GM12878 (cell line): ENCODE measurements around the gene RPS19BP1. TPM values are rescaled to one million over a fixed set of nuclear protein-coding genes. Genes with fewer than 3 reads are reported as not detected.

Experiments used
- ATAC-seq: fragments of 200-7000 bp; cut with Tn5 transposase; 3 replicates; pipeline ENCODE4 v1.9.1; 2020; ENCODE audit warnings: mild to moderate bottlenecking, moderate library complexity
- BruUV-seq: library from RNA; stranded (reverse); fragments of 400-500 nt; replicated peaks from 2 replicates; lab custom pipeline; 2021; lab: Mats Ljungman, UMichigan
- CTCF ChIA-PET: fragments of 300-600 bp; sonication (Branson Sonifier 250); formaldehyde crosslinking; extraction: SDS; loops from one replicate; lab custom pipeline; 2021; ENCODE audit warnings: inconsistent platforms; lab: Yijun Ruan, JAX
- POLR2A ChIA-PET: fragments of 350-600 bp; formaldehyde crosslinking; extraction: SDS; loops from one replicate; lab custom pipeline; 2021; ENCODE audit warnings: inconsistent platforms; lab: Charles Lee
- RAD21 ChIA-PET: fragments of 300-600 bp; sonication (Branson Sonifier 250); formaldehyde crosslinking; loops from one replicate; lab custom pipeline; 2023; ENCODE audit warnings: antibody characterized with exemption; ENCODE audit not compliant: unreplicated experiment; lab: Charles Lee
- SMC1A ChIA-PET: fragments of 300-600 bp; sonication (Branson Sonifier 250); formaldehyde crosslinking; loops from one replicate; lab custom pipeline; 2023; ENCODE audit not compliant: unreplicated experiment, uncharacterized antibody; lab: Charles Lee
- DNase-seq: peaks from one replicate; pipeline ENCODE4 v3.0.0-alpha.2; 2011; ENCODE audit warnings: low read depth, low spot score
- FAIRE-seq: peaks from 3 replicates; lab custom pipeline; 2011; peaks lifted over from hg19 to GRCh38; lab: Jason Lieb, UNC
- H2AFZ ChIP-seq: 2 replicates; pipeline ENCODE4 v1.6.0; 2011; ENCODE audit warnings: low read depth, low read length, control low read depth; ENCODE audit not compliant: control insufficient read depth
- H3K27ac ChIP-seq: 2 replicates; pipeline ENCODE4 v1.5.1; 2011; ENCODE audit warnings: control low read depth; ENCODE audit not compliant: control insufficient read depth, insufficient read depth
- H3K27me3 ChIP-seq, 2 experiments: replicated peaks in 1 of 2; 2 replicates each; pipeline versions ENCODE4 v1.6.0 to v1.6.1; 2011; ENCODE audit warnings: low read length in 1 of 2; ENCODE audit not compliant: control insufficient read depth in 2 of 2, insufficient read depth in 2 of 2
- H3K36me3 ChIP-seq, 2 experiments: 2 replicates each; pipeline ENCODE4 v1.5.1; 2011; ENCODE audit warnings: low read length in 1 of 2; ENCODE audit not compliant: control insufficient read depth in 2 of 2, insufficient read depth in 2 of 2
- H3K4me1 ChIP-seq: 2 replicates; pipeline ENCODE4 v1.6.1; 2011; ENCODE audit warnings: mild to moderate bottlenecking, low read length, moderate library complexity, mixed read lengths; ENCODE audit not compliant: control insufficient read depth, insufficient read depth
- H3K4me2 ChIP-seq: 2 replicates; pipeline ENCODE4 v1.6.0; 2011; ENCODE audit warnings: control low read depth; ENCODE audit not compliant: control insufficient read depth, insufficient read depth
- H3K4me3 ChIP-seq: fragments of 200-600 bp; sonication (generic); 2 replicates; pipeline ENCODE4 v1.5.1; 2016
- H3K79me2 ChIP-seq: 2 replicates; pipeline ENCODE4 v1.6.0; 2011; ENCODE audit warnings: low read length; ENCODE audit not compliant: control insufficient read depth, insufficient read depth
- H3K9ac ChIP-seq: 2 replicates; pipeline ENCODE4 v1.8.0; 2011; ENCODE audit warnings: low read length, control low read depth, mixed read lengths; ENCODE audit not compliant: control insufficient read depth, insufficient read depth
- H3K9me3 ChIP-seq: replicated peaks from 3 replicates; pipeline ENCODE4 v1.5.1; 2011; ENCODE audit warnings: mild to moderate bottlenecking, low read length; ENCODE audit not compliant: control insufficient read depth, insufficient read depth
- H4K20me1 ChIP-seq: 2 replicates; pipeline ENCODE4 v1.6.0; 2011; ENCODE audit not compliant: control insufficient read depth, insufficient read depth
- CHD2 ChIP-seq: IDR thresholded peaks from 2 replicates; pipeline ENCODE4 v1.6.1; 2011; ENCODE audit warnings: low read depth, low read length, improper control_type of control experiment, borderline replicate concordance
- CREM ChIP-seq: IDR thresholded peaks from 2 replicates; pipeline ENCODE4 v1.6.1; 2014; ENCODE audit warnings: antibody characterized with exemption, low read depth
- ELK1 ChIP-seq: IDR thresholded peaks from 2 replicates; pipeline ENCODE4 v1.6.1; 2012; ENCODE audit warnings: low read depth, low read length, improper control_type of control experiment
- FOS ChIP-seq: IDR thresholded peaks from 3 replicates; pipeline ENCODE4 v1.6.1; 2011; ENCODE audit warnings: borderline replicate concordance; ENCODE audit not compliant: insufficient read length; ENCODE audit errors: extremely low read depth
- IKZF2 ChIP-seq, 2 experiments: fragments of 450-650 bp; IDR thresholded peaks; 2 replicates each; pipeline ENCODE4 v1.6.1; 2017; ENCODE audit warnings: mild to moderate bottlenecking in 2 of 2, moderate library complexity in 2 of 2
- KDM1A ChIP-seq: fragments of 200-600 bp; sonication (generic); IDR thresholded peaks from 2 replicates; pipeline ENCODE4 v1.6.1; 2016; ENCODE audit warnings: borderline replicate concordance
- NFYB ChIP-seq: IDR thresholded peaks from 2 replicates; pipeline ENCODE4 v1.6.1; 2011; ENCODE audit warnings: low read depth, mild to moderate bottlenecking, low read length, improper control_type of control experiment, moderate library complexity; ENCODE audit not compliant: insufficient read depth
- NR2C1 ChIP-seq: fragments of 450-650 bp; IDR thresholded peaks from 2 replicates; pipeline ENCODE4 v1.6.1; 2017; ENCODE audit warnings: antibody characterized with exemption, mild to moderate bottlenecking, moderate library complexity
- RAD21 ChIP-seq: IDR thresholded peaks from 2 replicates; pipeline ENCODE4 v1.6.1; 2011; ENCODE audit warnings: mild to moderate bottlenecking, low read depth, low read length, moderate library complexity; ENCODE audit not compliant: insufficient read depth
- RAD51 ChIP-seq: fragments of 450-650 bp; IDR thresholded peaks from 2 replicates; pipeline ENCODE4 v1.6.1; 2016; ENCODE audit warnings: moderate library complexity, mild to moderate bottlenecking, inconsistent platforms
- RB1 ChIP-seq: fragments of 450-650 bp; formaldehyde crosslinking; IDR thresholded peaks from 2 replicates; pipeline ENCODE4 v1.6.1; 2017; ENCODE audit warnings: mild to moderate bottlenecking, borderline replicate concordance
- RELA ChIP-seq: fragments of 450-650 bp; IDR thresholded peaks from 2 replicates; pipeline ENCODE4 v1.8.0; 2014; ENCODE audit warnings: borderline replicate concordance; ENCODE audit not compliant: partially characterized antibody
- RFX5 ChIP-seq: IDR thresholded peaks from 2 replicates; pipeline ENCODE4 v1.6.1; 2011; ENCODE audit warnings: low read depth, low read length, improper control_type of control experiment
- SMAD1 ChIP-seq: fragments of 450-650 bp; IDR thresholded peaks from 2 replicates; pipeline ENCODE4 v1.6.1; 2018; ENCODE audit warnings: mild to moderate bottlenecking, low read depth; ENCODE audit not compliant: partially characterized antibody
- SRF ChIP-seq, 2 experiments: IDR thresholded peaks; 2 replicates each; pipeline ENCODE4 v1.6.1; 2011; ENCODE audit warnings: low read depth in 2 of 2, low read length in 2 of 2, mild to moderate bottlenecking in 1 of 2, moderate library complexity in 1 of 2
- STAT1 ChIP-seq: fragments of 450-650 bp; conservative IDR thresholded peaks from 2 replicates; pipeline ENCODE4 v1.6.1; 2014; ENCODE audit warnings: antibody characterized with exemption, mild to moderate bottlenecking
- ZNF217 ChIP-seq: fragments of 450-650 bp; IDR thresholded peaks from 2 replicates; pipeline ENCODE4 v1.6.1; 2017; ENCODE audit warnings: antibody characterized with exemption, mild to moderate bottlenecking
- ZZZ3 ChIP-seq: IDR thresholded peaks from 2 replicates; pipeline ENCODE4 v1.6.1; 2011; ENCODE audit warnings: low read depth; ENCODE audit not compliant: control insufficient read depth, insufficient read length
- WGBS: methylation state at CpG from one replicate; pipeline ENCODE4 v1.1.6; 2016; ENCODE audit warnings: low lambda C conversion rate; ENCODE audit not compliant: insufficient replicate concordance, insufficient coverage; ENCODE audit errors: missing lambda C conversion rate; 5-methylcytosine and 5-hydroxymethylcytosine counted together
- in situ Hi-C: fragments of 300-500 bp; cut with MboI; formaldehyde crosslinking; loops from 9 replicates; pipeline ENCODE4 v1.14.3; 2018; ENCODE audit warnings: mixed read lengths
- intact Hi-C: fragments of 100-400 bp; cut with micrococcal nuclease; formaldehyde crosslinking; loops from one replicate; pipeline ENCODE4 v1.14.2; 2022; ENCODE audit not compliant: unreplicated experiment
- polyA plus RNA-seq, 11 experiments: library from polyadenylated mRNA; depleted of rRNA in 4 of 11; unstranded in 6 of 11; stranded (reverse) in 5 of 11; fragments of >200 nt; fragmentation: Nextera tagmentation in 4 of 11; fragmentation: Illumina TruSeq in 1 of 11; extraction: Ambion mirVana in 4 of 11; extraction: Trizol in 1 of 11; gene quantifications; 1 replicate in 1 of 11; 2 replicates in 10 of 11; pipeline versions ENCODE4 v1.2.1 to v1.2.3, GENCODE V29; 2011 to 2016; ENCODE audit warnings: inconsistent platforms in 2 of 11, missing spikeins in 2 of 11, low read depth in 1 of 11
- total RNA-seq, 4 experiments: library from RNA; depleted of rRNA in 3 of 4; stranded (reverse); fragments of >200 nt in 3 of 4; fragmentation: Illumina TruSeq in 1 of 4; extraction: Trizol in 1 of 4; gene quantifications; 2 replicates each; pipeline versions ENCODE4 v1.2.1 to v1.2.3, GENCODE V29; 2013 to 2021

Gene RPS19BP1
- total and polyA plus RNA-seq, 10 of the 15 experiments (the other 5 are each of a cell fraction or from before 2014, with no cell fraction given), result 2.7 to 206 (median 78.6) TPM

- H3K9me3 ChIP-seq, result no peaks in the 10 kb centered on the region
- TF ChIP-seq FOS, result no peak
- H3K9ac ChIP-seq, result no peak overlapping the region
- WGBS, result 78% methylated on average over 2 of the region's 2 CpGs
- RAD21 ChIA-PET, result interaction anchor here (2.7 kb wide), 1 partner anchor 30 kb away, joined by 28 read pairs; no protein-coding TSS in a partner anchor
- in situ Hi-C loops (no loop called here), intact Hi-C loops (no loop called here)
- H3K36me3 ChIP-seq, result no peaks in the 10 kb centered on the region
- H3K4me3 ChIP-seq, result no peak overlapping the region
- FAIRE-seq, result no peak
- SMC1A ChIA-PET, result interaction anchor here (0.9 to 1.6 kb wide), 3 partner anchors 17 to 21 kb away, joined by 3 to 5 read pairs (median 3); no protein-coding TSS in a partner anchor
- no peaks in the 10 kb centered on the region for H4K20me1 ChIP-seq
- peaks cover 13% of the 10 kb centered on the region for H3K79me2 ChIP-seq
- no peak for DNase-seq
- CTCF ChIA-PET, result interaction anchor here (1.3 to 15.7 kb wide), 3 partner anchors 16 to 99 kb away, joined by 8 to 372 read pairs (median 12); partner anchors contain the start of genes ATF4, RPS19BP1 and TAB1
- H3K4me2 ChIP-seq, result no peak overlapping the region
- H3K27me3 ChIP-seq, result no peaks in the 10 kb centered on the region
- H2AFZ ChIP-seq, result no peak overlapping the region
- no peaks in the 10 kb centered on the region for H3K4me1 ChIP-seq
- POLR2A ChIA-PET, result no interaction called here
- H3K27ac ChIP-seq, result no peak overlapping the region
- BruUV-seq, result no TSS peak
- no peak for ATAC-seq
These were observed 34.2 kb downstream of the RPS19BP1 start for GRCh38 chr22:39498368-39498767.

GRCh38 chr22:39497429-39497828 is 35.1 kb downstream of the RPS19BP1 start:
- no peak for FAIRE-seq
- H3K79me2 ChIP-seq, result peaks cover 3% of the 10 kb centered on the region
- DNase-seq, result no peak
- intact Hi-C loops, result no loop called here
- no peaks in the 10 kb centered on the region for H3K4me1 ChIP-seq
- SMC1A ChIA-PET, result interaction anchor here (0.6 to 2.0 kb wide), 4 partner anchors 19 to 45 kb away, joined by 3 to 23 read pairs (median 5); no protein-coding TSS in a partner anchor
- in situ Hi-C loops, result no loop called here
- no peaks in the 10 kb centered on the region for H4K20me1 ChIP-seq
- POLR2A ChIA-PET, result interaction anchor here (0.7 to 1.9 kb wide), 4 partner anchors 17 to 275 kb away, joined by 5 to 8 read pairs (median 5); no protein-coding TSS in a partner anchor
- no peaks in the 10 kb centered on the region for H3K36me3 ChIP-seq
- H3K4me3 ChIP-seq, result no peak overlapping the region
- RAD21 ChIA-PET, result interaction anchor here (1.4 to 2.7 kb wide), 2 partner anchors 19 to 31 kb away, joined by 4 to 28 read pairs; no protein-coding TSS in a partner anchor
- CTCF ChIA-PET, result interaction anchor here (1.0 to 15.7 kb wide), 8 partner anchors 18 to 98 kb away, joined by 3 to 372 read pairs (median 14); partner anchors contain the start of genes ATF4, RPS19BP1 and TAB1
- no peak for ATAC-seq
- H3K4me2 ChIP-seq, result no peak overlapping the region
- no peak overlapping the region for H3K9ac ChIP-seq
- no peak overlapping the region for H3K27ac ChIP-seq
- WGBS, result 71% methylated on average over 8 of the region's 8 CpGs
- no peaks in the 10 kb centered on the region for H3K9me3 ChIP-seq
- H3K27me3 ChIP-seq, result no peaks in the 10 kb centered on the region
- H2AFZ ChIP-seq, result no peak overlapping the region
- BruUV-seq, result no TSS peak
- TF ChIP-seq ELK1 (no peak), NFYB (no peak), STAT1 (no peak), ZNF217 (no peak), ZZZ3 (no peak), RELA (no peak), RB1 (no peak), NR2C1 (no peak), SMAD1 (no peak), RAD21 (no peak), RAD51 (no peak), CHD2 (no peak), SRF (IDR thresholded peaks at IDR 0.05; ENCODE audit: low read depth in 2 of 2, low read length in 2 of 2) (no peak), KDM1A (no peak), RFX5 (no peak), CREM (no peak), IKZF2 (IDR thresholded peaks at IDR 0.05) (no peak)
